ENCODE measurements around the gene TMEM59L. TPM values are rescaled to one million over a fixed set of nuclear protein-coding genes. Genes with fewer than 3 reads are reported as not detected.

Gene TMEM59L
- total RNA-seq, 1 donor from 2014 or later, result 34.2 TPM

GRCh38 chr19:18653853-18654252 lies 41.2 kb downstream of the TMEM59L start:
- FAIRE-seq, result no peak
- no peak for DNase-seq (ENCODE audit: low spot score in 2 of 2)

- FAIRE-seq (no peak), DNase-seq (ENCODE audit: low spot score in 2 of 2) (no peak)
Observed at GRCh38 chr19:18654469-18654868, 41.8 kb downstream of the TMEM59L start.

GRCh38 chr19:18655173-18655844 lies 42.6 kb downstream of the TMEM59L start:
- FAIRE-seq (no peak), DNase-seq (ENCODE audit: low spot score in 2 of 2) (no peak)

GRCh38 chr19:18656337-18657086 lies 43.8 kb downstream of the TMEM59L start:
- FAIRE-seq, result no peak

GRCh38 chr19:18657590-18658365 lies 45.1 kb downstream of the TMEM59L start:
- FAIRE-seq, result no peak
- DNase-seq (ENCODE audit: low spot score in 2 of 2), result peak in 1 of 2 donors; percentile 83

More at GRCh38 chr19:18656337-18657086, 43.8 kb downstream of the TMEM59L start:
- DNase-seq (ENCODE audit: low spot score in 2 of 2), result no peak

GRCh38 chr19:18658366-18658855 lies 45.7 kb downstream of the TMEM59L start:
- FAIRE-seq (no peak), DNase-seq (ENCODE audit: low spot score in 2 of 2) (no peak)

GRCh38 chr19:18659281-18660050 lies 46.8 kb downstream of the TMEM59L start:
- no peak for FAIRE-seq

GRCh38 chr19:18660051-18660910 lies 47.6 kb downstream of the TMEM59L start:
- DNase-seq (ENCODE audit: low spot score in 2 of 2) (no peak), FAIRE-seq (no peak)

More at GRCh38 chr19:18659281-18660050, 46.8 kb downstream of the TMEM59L start:
- DNase-seq (ENCODE audit: low spot score in 2 of 2), result peak in 1 of 2 donors; percentile 65

GRCh38 chr19:18660939-18661670 lies 48.4 kb downstream of the TMEM59L start:
- FAIRE-seq (no peak), DNase-seq (ENCODE audit: low spot score in 2 of 2) (no peak)

GRCh38 chr19:18662972-18663732 lies 50.5 kb downstream of the TMEM59L start:
- FAIRE-seq, result no peak
- DNase-seq (ENCODE audit: low spot score in 2 of 2), result no peak

- FAIRE-seq (no peak), DNase-seq (ENCODE audit: low spot score in 2 of 2) (no peak)
Observed at GRCh38 chr19:18663940-18664530, 51.4 kb downstream of the TMEM59L start.

- no peak for FAIRE-seq
- peak in 1 of 2 donors; percentile 46 for DNase-seq (ENCODE audit: low spot score in 2 of 2)
Observed at GRCh38 chr19:18665771-18666202, 53.1 kb downstream of the TMEM59L start.

- DNase-seq (ENCODE audit: low spot score in 2 of 2) (no peak), FAIRE-seq (no peak)
Observed at GRCh38 chr19:18666317-18666716, 53.6 kb downstream of the TMEM59L start.

GRCh38 chr19:18666784-18667183 lies 54.1 kb downstream of the TMEM59L start:
- FAIRE-seq, result no peak
- no peak for DNase-seq (ENCODE audit: low spot score in 2 of 2)

- no peak for DNase-seq (ENCODE audit: low spot score in 2 of 2)
- FAIRE-seq, result no peak
Observed at GRCh38 chr19:18667531-18668251, 55.0 kb downstream of the TMEM59L start.

GRCh38 chr19:18668252-18668631 lies 55.6 kb downstream of the TMEM59L start:
- DNase-seq (ENCODE audit: low spot score in 2 of 2), result no peak
- no peak for FAIRE-seq

All from frontal cortex (tissue), 4 donors.